ENCODE data around the gene MBD3L2B. TPM values are rescaled to one million over a fixed set of nuclear protein-coding genes. Genes with fewer than 3 reads are reported as not detected.

Gene MBD3L2B
- total RNA-seq, 1 donor from 2014 or later = not detected

- no peak overlapping the region for H3K27ac Mint-ChIP-seq (ENCODE audit: unreplicated experiment)
- no peak overlapping the region for H3K4me3 Mint-ChIP-seq
- no peak for DNase-seq (ENCODE audit: low read depth, low spot score)
- TF ChIP-seq CTCF (conservative IDR thresholded peaks at IDR 0.05) = no peak
- H3K9me3 Mint-ChIP-seq = peaks cover 28% of the 10 kb centered on the region
- H3K4me1 Mint-ChIP-seq = no peaks in the 10 kb centered on the region
- peaks cover 21% of the 10 kb centered on the region for H3K27me3 Mint-ChIP-seq (ENCODE audit: low read depth)
- peaks cover 2% of the 10 kb centered on the region for H3K36me3 Mint-ChIP-seq (ENCODE audit: low read depth)
Measured at GRCh38 chr19:6983448-6983847, 37.8 kb downstream of the MBD3L2B start.

GRCh38 chr19:6979399-6979798, 41.8 kb downstream of the MBD3L2B start:
- Mint-ChIP-seq H3K4me3 (no peak overlapping the region), H3K9me3 (peaks cover 18% of the 10 kb centered on the region), H3K27ac (ENCODE audit: unreplicated experiment) (no peak overlapping the region), H3K36me3 (ENCODE audit: low read depth) (no peaks in the 10 kb centered on the region), H3K4me1 (no peaks in the 10 kb centered on the region), H3K27me3 (ENCODE audit: low read depth) (peaks cover 11% of the 10 kb centered on the region)
- no peak for TF ChIP-seq CTCF (conservative IDR thresholded peaks at IDR 0.05)
- no peak for DNase-seq (ENCODE audit: low read depth, low spot score)

GRCh38 chr19:6976197-6976596, 45.0 kb downstream of the MBD3L2B start:
- peaks cover 4% of the 10 kb centered on the region for H3K9me3 Mint-ChIP-seq
- TF ChIP-seq CTCF (conservative IDR thresholded peaks at IDR 0.05) = no peak
- peaks cover 11% of the 10 kb centered on the region for H3K27me3 Mint-ChIP-seq (ENCODE audit: low read depth)
- no peak overlapping the region for H3K4me3 Mint-ChIP-seq
- DNase-seq (ENCODE audit: low read depth, low spot score) = no peak
- no peak overlapping the region for H3K27ac Mint-ChIP-seq (ENCODE audit: unreplicated experiment)
- no peaks in the 10 kb centered on the region for H3K36me3 Mint-ChIP-seq (ENCODE audit: low read depth)
- H3K4me1 Mint-ChIP-seq = no peaks in the 10 kb centered on the region

GRCh38 chr19:6971366-6971765, 49.9 kb downstream of the MBD3L2B start:
- H3K4me3 Mint-ChIP-seq = no peak overlapping the region
- peaks cover 31% of the 10 kb centered on the region for H3K27me3 Mint-ChIP-seq (ENCODE audit: low read depth)
- TF ChIP-seq CTCF (conservative IDR thresholded peaks at IDR 0.05) = no peak
- DNase-seq (ENCODE audit: low read depth, low spot score) = no peak
- peaks cover 5% of the 10 kb centered on the region for H3K9me3 Mint-ChIP-seq
- H3K4me1 Mint-ChIP-seq = no peaks in the 10 kb centered on the region
- H3K27ac Mint-ChIP-seq (ENCODE audit: unreplicated experiment) = no peak overlapping the region
- no peaks in the 10 kb centered on the region for H3K36me3 Mint-ChIP-seq (ENCODE audit: low read depth)

- Mint-ChIP-seq H3K9me3 (peaks cover 5% of the 10 kb centered on the region), H3K36me3 (ENCODE audit: low read depth) (no peaks in the 10 kb centered on the region), H3K4me3 (no peak overlapping the region), H3K27me3 (ENCODE audit: low read depth) (peaks cover 35% of the 10 kb centered on the region), H3K4me1 (no peaks in the 10 kb centered on the region), H3K27ac (ENCODE audit: unreplicated experiment) (no peak overlapping the region)
- TF ChIP-seq CTCF (conservative IDR thresholded peaks at IDR 0.05) = no peak
- no peak for DNase-seq (ENCODE audit: low read depth, low spot score)
Measured at GRCh38 chr19:6970443-6970842, 50.8 kb downstream of the MBD3L2B start.

- peaks cover 5% of the 10 kb centered on the region for H3K9me3 Mint-ChIP-seq
- no peak overlapping the region for H3K4me3 Mint-ChIP-seq
- TF ChIP-seq CTCF (conservative IDR thresholded peaks at IDR 0.05) = no peak
- H3K4me1 Mint-ChIP-seq = no peaks in the 10 kb centered on the region
- no peaks in the 10 kb centered on the region for H3K36me3 Mint-ChIP-seq (ENCODE audit: low read depth)
- peaks cover 35% of the 10 kb centered on the region for H3K27me3 Mint-ChIP-seq (ENCODE audit: low read depth)
- no peak overlapping the region for H3K27ac Mint-ChIP-seq (ENCODE audit: unreplicated experiment)
- no peak for DNase-seq (ENCODE audit: low read depth, low spot score)
Measured at GRCh38 chr19:6970021-6970420, 51.2 kb downstream of the MBD3L2B start.
